Epithelial cell of prostate (primary cell): ENCODE results near the gene CD63.

Experiments
- DNase-seq: peaks from one replicate; pipeline ENCODE4 v3.0.0-alpha.2; 2011; ENCODE audit warnings: low read depth, low spot score
- H3K27ac ChIP-seq: fragments of 450-650 bp; 2 replicates; pipeline ENCODE4 v1.5.1; 2017; ENCODE audit warnings: mild to moderate bottlenecking

CD63 gene

GRCh38 chr12:55694188-55694515, 34.7 kb downstream of the CD63 start:
- DNase-seq = no peak
- H3K27ac ChIP-seq = no peak overlapping the region

- no peak for DNase-seq
- no peak overlapping the region for H3K27ac ChIP-seq
Observed at GRCh38 chr12:55693323-55694187, 35.3 kb downstream of the CD63 start.

GRCh38 chr12:55692631-55693322, 36.0 kb downstream of the CD63 start:
- H3K27ac ChIP-seq = no peak overlapping the region

GRCh38 chr12:55688716-55689655, 39.8 kb downstream of the CD63 start:
- no peak overlapping the region for H3K27ac ChIP-seq
- no peak for DNase-seq

More at GRCh38 chr12:55692631-55693322, 36.0 kb downstream of the CD63 start:
- DNase-seq = no peak

- no peak for DNase-seq
- H3K27ac ChIP-seq = no peak overlapping the region
Observed at GRCh38 chr12:55687746-55688145, 41.1 kb downstream of the CD63 start.

GRCh38 chr12:55686366-55687010, 42.3 kb downstream of the CD63 start:
- no peak for DNase-seq
- no peak overlapping the region for H3K27ac ChIP-seq

- DNase-seq = no peak
- H3K27ac ChIP-seq = no peak overlapping the region
Observed at GRCh38 chr12:55685671-55686070, 43.1 kb downstream of the CD63 start.

- DNase-seq = no peak
- H3K27ac ChIP-seq = no peak overlapping the region
Observed at GRCh38 chr12:55684761-55685370, 43.9 kb downstream of the CD63 start.

- no peak overlapping the region for H3K27ac ChIP-seq
- DNase-seq = no peak
Observed at GRCh38 chr12:55683676-55684075, 45.1 kb downstream of the CD63 start.

- no peak overlapping the region for H3K27ac ChIP-seq
- no peak for DNase-seq
Observed at GRCh38 chr12:55682087-55682796, 46.6 kb downstream of the CD63 start.

GRCh38 chr12:55681142-55682077, 47.4 kb downstream of the CD63 start:
- DNase-seq = no peak
- H3K27ac ChIP-seq = no peak overlapping the region

GRCh38 chr12:55679691-55680090, 49.1 kb downstream of the CD63 start:
- DNase-seq = no peak
- no peak overlapping the region for H3K27ac ChIP-seq

- no peak overlapping the region for H3K27ac ChIP-seq
- DNase-seq = no peak
Observed at GRCh38 chr12:55676707-55677106, 52.1 kb downstream of the CD63 start.

GRCh38 chr12:55675666-55676065, 53.1 kb downstream of the CD63 start:
- no peak for DNase-seq
- no peak overlapping the region for H3K27ac ChIP-seq
